HFFc6 (cell line): Measurements from ENCODE around the gene ERBB4. TPM values are rescaled to one million over a fixed set of nuclear protein-coding genes. Genes with fewer than 3 reads are reported as not detected.

Source experiments
- DNase-seq: peaks from one replicate; pipeline ENCODE4 v3.0.0-alpha.2; 2018
- H3K27ac Mint-ChIP-seq: 2 replicates; pipeline ENCODE4 v1.8.0; 2020; ENCODE audit warnings: mild to moderate bottlenecking, mixed read lengths
- H3K27me3 Mint-ChIP-seq: 2 replicates; pipeline ENCODE4 v1.8.0; 2021; ENCODE audit warnings: mild to moderate bottlenecking, moderate library complexity, mixed read lengths; ENCODE audit not compliant: insufficient read depth
- H3K36me3 Mint-ChIP-seq: 2 replicates; pipeline ENCODE4 v1.8.0; 2021; ENCODE audit warnings: low read depth, mixed read lengths
- H3K4me1 Mint-ChIP-seq: 2 replicates; pipeline ENCODE4 v1.8.0; 2020; ENCODE audit warnings: low read depth, mixed read lengths
- H3K4me3 Mint-ChIP-seq: 2 replicates; pipeline ENCODE4 v1.8.0; 2020; ENCODE audit warnings: mild to moderate bottlenecking, moderate library complexity, mixed read lengths
- H3K9me3 Mint-ChIP-seq: 2 replicates; pipeline ENCODE4 v1.8.0; 2020; ENCODE audit warnings: mild to moderate bottlenecking, mixed read lengths
- total RNA-seq, 6 experiments: library from RNA; stranded (reverse); fragmentation: NEBNext Ultra II Directional; extraction: Animal tissue kit (Norgen Biotek cat#: 25700); gene quantifications; 2 replicates in 1 of 6; 3 replicates in 5 of 6; pipeline ENCODE4 v1.2.3, GENCODE V29; 2021
- TF ChIP-seq, protein P1 (sequence below): fragments of 200-600 bp; sonication (generic); IDR thresholded peaks from 2 replicates; pipeline ENCODE4 v1.5.0; 2021; ENCODE audit warnings: antibody characterized with exemption, mild to moderate bottlenecking

The ERBB4 gene
- total RNA-seq, 6 experiments from 2014 or later: not detected

DNA sequence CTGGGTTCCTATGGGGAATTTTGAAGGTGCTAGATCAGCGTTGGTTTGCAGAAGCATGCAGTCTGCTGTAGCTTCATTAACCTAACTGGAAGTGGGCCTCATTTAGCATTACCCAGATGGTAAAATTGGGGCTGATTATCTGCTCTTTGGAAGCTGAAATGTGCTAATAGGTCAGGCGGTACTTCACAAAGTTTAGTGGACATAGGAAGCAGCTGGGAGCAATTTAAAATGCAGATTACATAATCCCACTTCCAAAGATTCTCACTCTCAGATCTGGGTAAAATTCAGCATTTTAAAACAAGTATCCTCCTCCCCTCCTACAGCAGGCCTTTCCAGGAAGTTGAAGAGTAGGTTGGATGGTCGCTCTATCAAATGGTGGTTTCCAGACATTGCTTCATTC, 1075.2 kb downstream of the ERBB4 start:
- H3K9me3 Mint-ChIP-seq: peaks cover 30% of the 10 kb centered on the region
- no peaks in the 10 kb centered on the region; the same call in 1 of the 2 replicates for H3K27me3 Mint-ChIP-seq
- H3K4me3 Mint-ChIP-seq: no peak overlapping the region

DNA sequence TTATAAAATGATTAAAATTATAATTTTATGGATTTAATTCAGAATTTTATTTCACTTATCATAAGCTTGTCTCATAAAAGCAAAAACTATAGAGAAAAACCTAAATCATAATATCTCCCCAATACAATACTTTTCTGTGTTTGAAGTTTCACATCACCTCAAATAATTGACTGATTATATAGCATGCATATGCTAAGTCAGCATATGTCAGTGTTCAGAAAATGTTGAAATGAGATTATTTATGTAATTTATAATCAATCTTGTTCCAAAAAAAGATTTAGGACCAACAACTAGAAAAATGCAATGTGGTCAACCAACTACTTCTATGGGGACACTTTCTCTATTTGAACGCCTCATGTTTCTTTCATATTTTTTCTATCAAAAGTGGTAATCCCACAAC, 1079.6 kb downstream of the ERBB4 start:
- Mint-ChIP-seq H3K4me3 (no peak overlapping the region), H3K4me1 (no peaks in the 10 kb centered on the region), H3K27ac (no peak overlapping the region), H3K36me3 (no peaks in the 10 kb centered on the region; the same call in 1 of the 2 replicates), H3K27me3 (no peaks in the 10 kb centered on the region; the same call in 1 of the 2 replicates), H3K9me3 (peaks cover 17% of the 10 kb centered on the region)
- DNase-seq: no peak
- TF ChIP-seq, protein P1, sequence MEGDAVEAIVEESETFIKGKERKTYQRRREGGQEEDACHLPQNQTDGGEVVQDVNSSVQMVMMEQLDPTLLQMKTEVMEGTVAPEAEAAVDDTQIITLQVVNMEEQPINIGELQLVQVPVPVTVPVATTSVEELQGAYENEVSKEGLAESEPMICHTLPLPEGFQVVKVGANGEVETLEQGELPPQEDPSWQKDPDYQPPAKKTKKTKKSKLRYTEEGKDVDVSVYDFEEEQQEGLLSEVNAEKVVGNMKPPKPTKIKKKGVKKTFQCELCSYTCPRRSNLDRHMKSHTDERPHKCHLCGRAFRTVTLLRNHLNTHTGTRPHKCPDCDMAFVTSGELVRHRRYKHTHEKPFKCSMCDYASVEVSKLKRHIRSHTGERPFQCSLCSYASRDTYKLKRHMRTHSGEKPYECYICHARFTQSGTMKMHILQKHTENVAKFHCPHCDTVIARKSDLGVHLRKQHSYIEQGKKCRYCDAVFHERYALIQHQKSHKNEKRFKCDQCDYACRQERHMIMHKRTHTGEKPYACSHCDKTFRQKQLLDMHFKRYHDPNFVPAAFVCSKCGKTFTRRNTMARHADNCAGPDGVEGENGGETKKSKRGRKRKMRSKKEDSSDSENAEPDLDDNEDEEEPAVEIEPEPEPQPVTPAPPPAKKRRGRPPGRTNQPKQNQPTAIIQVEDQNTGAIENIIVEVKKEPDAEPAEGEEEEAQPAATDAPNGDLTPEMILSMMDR: no peak

More for the DNA sequence above, 1075.2 kb downstream of the ERBB4 start:
- no peaks in the 10 kb centered on the region; the same call in 1 of the 2 replicates for H3K36me3 Mint-ChIP-seq
- no peak overlapping the region for H3K27ac Mint-ChIP-seq
- TF ChIP-seq, protein P1: no peak
- DNase-seq: no peak
- H3K4me1 Mint-ChIP-seq: no peaks in the 10 kb centered on the region

DNA sequence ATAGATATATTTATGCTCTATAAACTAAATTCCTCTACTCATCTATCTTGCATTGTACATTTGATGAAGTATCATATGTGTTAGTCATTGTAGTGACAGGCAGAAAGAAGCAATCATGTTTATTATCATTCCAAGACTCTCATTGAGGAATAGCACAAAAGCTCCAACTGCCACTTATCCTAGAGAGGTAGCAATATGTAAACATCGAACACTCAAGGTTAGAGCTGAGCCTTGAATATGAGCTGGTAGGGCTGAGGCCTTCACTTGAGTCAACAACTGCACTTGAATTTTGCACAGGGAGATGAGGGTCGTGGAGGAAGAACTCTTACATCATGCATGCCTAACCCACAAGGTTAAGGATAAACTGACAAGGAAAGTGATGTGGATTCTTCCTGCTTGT, 1081.3 kb downstream of the ERBB4 start:
- Mint-ChIP-seq H3K4me3 (no peak overlapping the region), H3K9me3 (peaks cover 11% of the 10 kb centered on the region), H3K36me3 (no peaks in the 10 kb centered on the region; the same call in 1 of the 2 replicates), H3K4me1 (no peaks in the 10 kb centered on the region), H3K27me3 (no peaks in the 10 kb centered on the region), H3K27ac (no peak overlapping the region)
- TF ChIP-seq, protein P1: no peak
- no peak for DNase-seq

DNA sequence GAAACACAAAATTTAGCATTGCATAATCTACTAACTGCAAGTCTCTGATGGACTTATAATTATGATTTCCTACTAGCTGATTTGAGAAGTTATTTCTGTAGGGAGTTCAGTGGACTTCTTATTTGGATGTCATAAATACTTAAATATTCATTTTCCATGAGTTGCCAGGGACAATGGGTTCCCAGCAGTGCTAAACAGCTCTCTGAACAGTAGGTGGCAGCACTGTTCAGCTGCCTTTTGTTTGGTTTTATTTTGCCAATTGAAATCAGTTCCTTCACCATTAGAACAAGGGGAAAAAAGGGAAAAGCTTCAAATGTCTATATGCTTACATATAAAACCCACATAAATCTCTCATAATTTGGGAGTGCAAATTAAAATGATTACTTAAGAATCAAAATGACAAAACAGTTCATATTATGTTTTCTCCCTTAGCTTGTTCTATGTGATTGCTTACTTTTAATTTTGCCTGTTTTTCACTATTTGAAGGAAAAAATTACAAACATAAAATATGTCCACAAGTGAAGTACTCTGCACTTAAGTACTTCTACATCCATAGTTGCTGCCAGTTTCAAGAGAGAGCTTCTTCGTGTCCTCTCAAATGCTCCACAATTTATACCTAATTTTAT, 1083.3 kb downstream of the ERBB4 start:
- TF ChIP-seq, protein P1: peak; percentile 90
- no peaks in the 10 kb centered on the region for H3K27me3 Mint-ChIP-seq
- no peaks in the 10 kb centered on the region; the same call in none of the 2 replicates for H3K9me3 Mint-ChIP-seq
- DNase-seq: peak; percentile 27
- no peaks in the 10 kb centered on the region for H3K36me3 Mint-ChIP-seq
- H3K4me3 Mint-ChIP-seq: no peak overlapping the region
- no peaks in the 10 kb centered on the region for H3K4me1 Mint-ChIP-seq
- no peak overlapping the region for H3K27ac Mint-ChIP-seq

DNA sequence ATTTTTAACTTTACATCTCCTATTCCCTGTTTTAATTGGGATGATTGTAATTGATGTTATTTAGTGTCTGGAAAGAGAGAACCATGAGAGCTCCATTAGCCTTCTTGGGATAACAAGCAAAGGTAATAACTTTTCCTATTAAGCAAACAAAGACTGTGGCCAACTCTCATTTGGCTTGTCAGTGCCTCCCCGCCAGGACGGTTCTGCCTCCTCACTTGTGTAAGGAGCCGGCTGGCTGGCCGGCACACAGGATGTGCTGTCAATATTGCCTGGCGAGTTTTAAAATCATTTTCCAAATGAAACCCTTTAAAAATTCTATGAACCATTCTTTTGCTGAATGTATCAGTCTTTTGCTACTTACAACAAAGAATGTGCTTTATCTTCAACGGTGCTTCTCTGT, 1083.9 kb downstream of the ERBB4 start:
- Mint-ChIP-seq H3K4me3 (no peak overlapping the region), H3K27ac (no peak overlapping the region), H3K9me3 (no peaks in the 10 kb centered on the region; the same call in none of the 2 replicates), H3K4me1 (no peaks in the 10 kb centered on the region), H3K27me3 (no peaks in the 10 kb centered on the region), H3K36me3 (no peaks in the 10 kb centered on the region)
- TF ChIP-seq, protein P1: no peak
- DNase-seq: no peak
